Stimulated activated CD8-positive, alpha-beta memory T cell treated with anti-CD3 and anti-CD28 coated beads, Interleukin-7, amount 100 ng/mL, for 24 hours (primary cell): ENCODE measurements around the gene MARK3.
"Not testable (repeated sequence)": the region's sequence is repeated elsewhere in the genome, so short reads cannot be mapped to it uniquely, and the experiment has no call there.

Experiments
- DNase-seq: peaks from one replicate; pipeline ENCODE4 v3.0.0-alpha.2; 2020; ENCODE audit warnings: low read depth

MARK3 gene

DNA sequence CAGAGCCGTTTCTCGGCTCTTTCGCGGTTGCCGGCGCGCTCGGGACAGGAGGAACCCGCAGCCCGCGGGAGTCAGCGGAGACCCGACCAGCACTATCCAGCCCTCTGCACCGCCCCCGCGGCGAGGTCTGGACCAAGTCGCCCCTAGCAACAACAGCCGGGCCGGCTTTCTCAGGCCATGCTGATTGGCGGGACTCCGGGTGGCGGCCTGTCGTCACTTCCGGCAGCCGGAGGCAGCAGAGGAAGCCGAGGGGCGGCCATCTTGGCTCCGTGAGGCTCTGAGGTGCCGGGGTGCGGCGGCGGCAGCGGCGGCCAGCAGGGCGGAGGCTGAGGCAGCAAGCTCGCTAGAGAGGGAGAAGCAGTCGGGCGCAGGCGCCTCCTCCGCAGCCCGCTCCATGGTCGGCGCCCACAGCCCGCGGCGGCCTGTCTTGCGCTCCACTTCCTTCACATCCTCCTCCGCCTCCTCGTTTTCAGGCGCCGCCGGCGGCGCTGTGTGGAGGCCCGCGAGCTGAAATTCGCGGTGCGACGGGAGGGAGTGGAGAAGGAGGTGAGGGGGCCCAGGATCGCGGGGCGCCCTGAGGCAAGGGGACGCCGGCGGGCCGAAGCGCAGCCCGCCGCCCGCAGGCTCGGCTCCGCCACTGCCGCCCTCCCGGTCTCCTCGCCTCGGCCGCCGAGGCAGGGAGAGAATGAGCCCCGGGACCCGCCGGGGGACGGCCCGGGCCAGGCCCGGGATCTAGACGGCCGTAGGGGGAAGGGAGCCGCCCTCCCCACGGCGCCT, at the start of gene MARK3:
TSS of gene MARK3 (plus strand) at position 264 of the 777 bp plus-strand sequence. CDS start 615 bp downstream, outside the sequence.
- DNase-seq, result peak; percentile 93

DNA sequence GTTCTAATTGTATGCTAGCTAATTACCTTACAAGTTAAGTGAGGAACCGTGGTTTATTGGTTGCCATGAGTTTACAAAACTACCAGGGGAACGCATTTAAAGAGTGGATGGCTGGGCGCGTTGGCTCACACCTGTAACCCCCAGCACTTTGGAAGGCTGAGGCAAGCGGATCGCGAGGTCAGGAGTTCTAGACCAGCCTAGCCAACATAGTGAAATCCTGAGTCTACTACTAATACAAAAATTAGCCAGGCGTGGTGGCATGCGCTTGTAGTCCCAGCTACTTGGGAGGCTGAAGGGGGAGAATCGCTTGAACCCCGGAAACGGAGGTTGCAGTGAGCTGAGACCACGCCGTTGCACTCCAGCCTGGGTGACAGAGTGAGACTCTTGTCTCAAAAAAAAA, 49.0 kb upstream of the MARK3 start:
- no peak for DNase-seq

DNA sequence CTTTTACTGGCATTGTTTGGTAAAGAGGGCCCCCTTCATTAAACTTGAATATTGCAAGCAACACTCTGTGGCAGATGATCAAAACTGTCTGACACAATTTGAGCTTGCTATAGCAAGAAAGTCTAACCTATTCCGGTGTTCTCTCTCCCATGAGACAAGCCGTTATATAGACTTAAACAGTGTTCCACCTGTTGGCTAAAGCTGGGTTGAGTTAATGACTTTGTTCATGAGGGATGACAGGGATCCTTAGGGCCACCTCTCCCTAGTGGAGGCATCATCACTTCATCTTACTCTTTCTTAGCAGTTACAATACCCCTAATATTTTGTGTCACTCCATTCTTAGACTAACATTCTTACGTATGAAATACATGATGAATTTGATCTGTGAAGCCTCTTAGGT, 47.4 kb upstream of the MARK3 start:
- no peak for DNase-seq

DNA sequence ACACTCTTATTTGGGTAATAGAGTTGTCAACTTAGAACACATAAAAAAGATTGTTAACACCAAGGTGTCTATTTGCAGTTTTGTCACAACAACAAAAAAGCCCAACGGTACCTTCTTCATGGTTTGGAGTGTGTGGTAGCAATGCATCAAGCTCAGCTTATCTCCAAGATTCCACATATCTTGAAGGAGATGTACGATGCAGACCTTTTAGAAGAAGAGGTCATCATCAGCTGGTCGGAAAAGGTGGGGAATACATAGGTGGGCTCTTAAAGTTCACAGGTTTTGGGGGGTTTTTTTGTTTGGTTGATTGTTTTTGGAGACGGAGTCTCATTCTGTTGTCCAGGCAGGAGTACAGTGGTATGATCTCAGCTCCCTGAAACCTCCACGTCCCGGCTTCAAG, 45.7 kb upstream of the MARK3 start:
- no peak for DNase-seq

DNA sequence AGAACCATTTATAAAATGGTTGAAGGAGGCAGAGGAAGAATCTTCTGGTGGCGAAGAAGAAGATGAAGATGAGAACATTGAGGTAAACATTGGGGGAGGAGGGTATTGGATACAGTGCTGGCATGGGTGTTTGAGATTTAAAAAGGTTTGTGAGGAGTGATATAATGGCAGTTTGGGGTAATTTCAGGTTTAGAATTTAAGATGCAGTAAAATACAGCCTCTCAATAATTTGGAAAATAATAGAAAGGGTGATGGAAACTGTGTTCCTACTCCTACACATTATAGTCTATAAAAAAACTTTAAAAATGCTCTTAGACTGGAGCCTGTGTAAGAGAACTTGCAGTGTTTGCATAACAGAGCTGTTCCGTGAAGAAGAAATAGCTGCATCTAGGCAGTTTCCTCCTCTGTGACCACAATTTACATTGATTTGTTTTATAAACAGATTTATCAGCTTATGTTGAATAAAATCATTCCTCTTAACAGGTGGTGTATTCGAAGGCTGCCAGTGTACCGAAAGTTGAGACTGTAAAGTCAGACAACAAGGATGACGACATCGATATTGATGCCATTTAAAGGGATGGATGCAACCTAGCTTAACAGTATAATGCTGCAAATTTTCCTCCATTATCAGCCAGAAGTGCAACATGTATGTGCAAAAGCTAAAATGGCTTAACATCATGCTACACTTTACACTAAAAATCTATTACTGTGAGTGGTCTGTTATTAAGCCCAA, 44.6 kb upstream of the MARK3 start:
- no peak for DNase-seq

DNA sequence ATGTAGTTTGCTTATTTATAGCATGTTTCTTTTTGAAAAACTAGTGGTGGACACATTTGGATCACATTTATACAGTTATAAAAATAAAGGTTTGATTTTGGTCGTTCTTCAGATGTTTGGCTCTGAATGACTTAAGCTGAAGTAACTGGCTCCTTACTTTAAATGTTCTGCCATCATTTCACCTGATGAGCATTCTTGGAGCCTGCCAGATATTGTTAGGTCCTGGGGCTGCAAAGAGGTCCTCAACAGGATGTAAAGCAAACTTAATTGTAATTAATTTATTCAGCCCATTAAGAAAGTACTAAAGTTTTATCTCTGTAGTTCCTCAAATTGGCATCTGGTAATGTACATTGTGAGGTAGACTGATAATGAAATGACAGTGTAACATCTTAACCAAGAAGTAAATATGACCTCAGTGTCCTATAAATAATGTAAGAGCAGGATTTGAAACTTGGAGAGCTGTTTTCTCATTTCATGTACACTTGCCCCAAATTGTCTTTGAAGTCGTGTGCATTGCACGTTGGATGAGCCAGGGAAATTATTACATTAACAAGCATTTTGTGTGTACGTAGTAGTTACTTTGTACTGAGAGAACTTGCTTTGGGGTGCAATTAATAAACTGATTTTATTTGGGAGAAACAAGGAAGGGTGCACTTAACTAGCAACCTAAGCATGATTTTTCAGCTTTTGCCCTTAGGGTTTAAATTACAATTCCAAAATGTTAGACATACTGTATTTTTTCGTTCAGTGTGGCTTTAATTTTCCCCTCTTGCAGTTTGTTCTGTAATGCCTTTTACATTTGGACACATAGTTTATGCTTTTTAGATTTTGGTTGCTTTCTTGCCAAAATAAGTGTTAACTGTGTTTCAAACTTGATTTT, 43.7 kb upstream of the MARK3 start:
- DNase-seq, result no peak

GRCh38 chr14:103343164-103343879, 41.9 kb upstream of the MARK3 start:
- no peak for DNase-seq

DNA sequence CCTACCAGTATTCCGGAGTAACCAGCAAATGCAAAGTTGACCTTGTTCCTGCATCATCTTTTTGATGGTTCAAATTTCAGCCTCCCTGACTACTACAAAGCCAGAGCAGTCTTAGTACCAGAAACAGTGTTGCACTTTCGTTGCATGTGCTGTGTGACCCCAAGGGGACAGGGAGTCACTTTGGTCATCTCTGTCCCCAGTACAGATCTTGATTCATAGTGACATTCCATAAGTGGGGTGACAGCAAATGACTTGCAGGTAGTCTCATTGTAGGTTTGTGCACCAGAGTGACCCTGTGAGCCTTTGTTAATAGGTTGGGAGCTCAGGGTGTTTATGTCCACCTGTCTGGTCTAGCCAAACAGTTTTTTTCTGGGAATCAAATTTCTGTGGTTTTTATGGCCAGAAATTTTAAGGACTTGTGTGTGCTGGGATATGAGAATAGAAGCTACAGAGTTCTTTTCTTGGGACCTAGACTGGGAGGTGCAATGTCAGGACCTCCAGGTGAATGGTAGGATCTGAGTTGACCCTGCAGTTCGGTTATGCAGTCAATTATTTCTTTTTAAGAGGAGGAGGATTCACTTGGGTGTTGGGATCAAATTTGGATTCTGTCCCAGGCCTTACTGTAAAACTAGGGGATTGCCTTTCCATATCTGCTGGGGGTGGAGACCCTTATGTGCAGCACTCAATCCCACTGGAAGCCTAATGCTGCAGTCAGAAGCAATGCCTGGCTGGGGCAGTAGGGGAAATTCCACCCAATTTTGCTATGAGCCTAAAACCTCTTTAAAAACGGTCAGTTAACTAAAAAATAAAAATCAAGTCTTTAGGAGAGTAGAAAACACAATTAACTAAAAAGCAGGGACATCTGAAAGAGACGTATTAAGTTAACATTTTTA, 41.1 kb upstream of the MARK3 start:
- DNase-seq, result no peak

DNA sequence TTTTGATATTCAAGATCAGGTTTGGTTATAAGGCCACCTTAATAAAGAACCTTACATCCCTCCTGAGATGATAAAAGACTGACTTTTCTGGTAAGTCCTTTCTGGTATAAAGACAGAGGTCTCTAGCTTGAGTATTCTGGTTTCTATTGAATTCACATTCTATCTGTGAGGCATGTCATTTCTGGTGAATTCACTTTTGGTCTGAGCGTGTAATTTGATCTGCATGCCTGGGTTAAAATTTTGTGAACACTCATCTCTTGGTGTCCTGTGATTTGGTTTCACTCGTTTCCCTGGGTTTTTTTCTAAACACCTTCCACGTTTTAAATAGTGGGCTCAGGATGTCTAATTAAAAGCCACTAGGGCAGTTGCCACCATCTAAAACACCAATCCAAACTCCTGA, 38.9 kb upstream of the MARK3 start:
- no peak for DNase-seq

GRCh38 chr14:103347091-103347815, 38.0 kb upstream of the MARK3 start:
- no peak for DNase-seq

- DNase-seq, result no peak
Observed at GRCh38 chr14:103348154-103348553, 37.1 kb upstream of the MARK3 start.

GRCh38 chr14:103349982-103350381, 35.2 kb upstream of the MARK3 start:
- no peak for DNase-seq

GRCh38 chr14:103353362-103353761, 31.9 kb upstream of the MARK3 start:
- DNase-seq, result no peak

DNA sequence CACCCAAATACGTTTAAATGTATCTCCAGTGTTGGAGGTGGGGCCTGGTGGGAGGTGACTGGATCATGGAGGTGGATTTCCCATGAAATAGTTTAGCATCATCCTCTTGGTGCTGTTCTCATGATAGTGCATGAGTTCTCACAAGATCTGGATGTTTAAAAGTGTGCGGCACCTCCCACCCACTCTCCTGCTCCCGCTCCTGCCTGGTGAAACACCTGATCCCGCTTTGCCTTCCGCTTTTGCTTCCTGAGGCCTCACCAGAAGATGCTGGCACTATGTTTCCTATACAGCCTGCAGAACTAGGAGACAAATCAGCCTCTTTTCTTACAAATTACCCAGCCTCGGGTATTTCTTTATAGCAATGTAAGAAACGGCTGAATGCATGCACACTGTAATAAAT, 31.1 kb upstream of the MARK3 start:
- no peak for DNase-seq

DNA sequence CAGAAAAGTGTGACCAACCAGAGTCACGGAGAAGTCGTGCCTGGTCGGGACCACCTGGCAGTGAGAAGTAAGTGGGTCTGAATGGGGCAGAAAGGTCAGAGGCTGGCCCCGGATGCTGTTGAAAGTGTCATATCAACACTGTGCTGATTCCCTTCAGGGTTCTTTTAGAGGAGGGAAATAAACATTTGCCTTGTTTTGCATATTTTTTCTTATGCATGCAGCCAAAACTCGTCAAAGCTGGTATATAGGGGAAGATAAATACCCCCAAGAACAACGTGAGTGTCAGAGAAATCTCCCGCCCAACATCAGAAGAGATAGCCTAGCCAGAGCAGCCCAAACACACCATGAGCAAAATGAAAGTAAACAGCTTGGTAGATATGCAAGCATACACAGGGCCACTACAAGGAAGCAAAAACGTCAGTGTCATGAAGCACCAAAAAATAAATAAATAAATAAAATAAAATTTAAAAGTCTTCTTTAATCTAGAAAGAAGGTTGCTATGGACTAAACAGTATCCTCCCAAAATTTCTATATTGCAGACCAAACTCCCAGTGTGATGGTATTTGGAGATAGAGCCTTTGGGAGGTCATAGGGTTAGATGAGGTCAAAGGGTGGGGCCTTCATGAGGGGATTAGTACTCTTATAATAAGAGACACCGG, 29.1 kb upstream of the MARK3 start:
- no peak for DNase-seq

DNA sequence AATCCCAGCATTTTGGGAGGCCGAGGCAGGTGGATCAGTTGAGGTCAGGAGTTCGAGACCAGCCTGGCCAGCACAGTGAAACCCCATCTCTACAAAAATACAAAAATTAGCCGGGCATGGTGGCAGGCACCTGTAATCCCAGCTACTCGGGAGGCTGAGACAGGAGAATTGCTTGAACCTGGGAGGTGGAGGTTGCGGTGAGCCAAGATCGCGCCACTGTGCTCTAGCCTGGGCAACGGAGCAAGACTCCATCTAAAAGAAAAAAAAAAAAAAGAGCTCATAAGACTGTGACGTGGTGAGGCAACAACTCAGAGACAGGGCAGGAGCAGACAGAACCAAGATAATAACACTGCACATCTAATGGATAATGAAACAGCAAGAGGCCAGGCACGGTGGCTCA, 27.7 kb upstream of the MARK3 start:
- DNase-seq, result not testable (repeated sequence)

DNA sequence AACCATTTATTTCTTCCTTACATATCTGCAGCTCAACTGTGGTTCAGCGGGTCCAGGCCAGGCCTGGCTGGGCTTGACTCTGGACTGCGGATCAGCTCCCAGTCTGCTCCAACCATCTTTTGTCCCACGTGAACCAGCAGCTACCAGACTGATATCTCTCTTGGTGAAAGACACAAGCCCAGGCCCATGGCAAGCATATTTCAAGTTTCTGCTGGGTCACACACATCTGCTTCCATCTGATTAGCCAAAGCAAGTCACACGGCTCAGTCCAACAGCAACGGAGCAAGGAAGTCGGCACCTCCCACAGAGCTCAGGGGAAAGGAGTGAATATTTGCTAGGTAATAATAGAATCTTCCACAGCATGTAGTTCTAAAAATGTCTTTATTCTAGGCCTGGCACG, 24.7 kb upstream of the MARK3 start:
- no peak for DNase-seq

DNA sequence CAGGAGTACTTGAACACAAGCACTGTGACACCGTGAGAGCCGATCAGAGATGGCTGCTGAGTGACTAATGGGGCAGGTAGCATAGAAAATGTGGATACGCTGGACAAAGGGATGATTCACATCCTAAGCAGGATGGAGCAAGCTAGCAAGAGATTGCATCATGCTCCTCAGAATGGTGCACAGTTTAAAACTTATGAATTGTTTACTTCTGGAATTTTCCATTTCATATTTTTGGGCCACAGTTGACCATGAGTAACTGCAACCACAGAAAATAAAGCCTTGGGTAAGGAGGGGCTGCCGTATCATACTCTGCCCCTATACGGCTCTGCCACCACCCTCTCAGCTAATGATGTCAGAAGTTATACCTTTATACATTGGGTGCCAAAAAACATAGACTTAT, 23.3 kb upstream of the MARK3 start:
- no peak for DNase-seq

DNA sequence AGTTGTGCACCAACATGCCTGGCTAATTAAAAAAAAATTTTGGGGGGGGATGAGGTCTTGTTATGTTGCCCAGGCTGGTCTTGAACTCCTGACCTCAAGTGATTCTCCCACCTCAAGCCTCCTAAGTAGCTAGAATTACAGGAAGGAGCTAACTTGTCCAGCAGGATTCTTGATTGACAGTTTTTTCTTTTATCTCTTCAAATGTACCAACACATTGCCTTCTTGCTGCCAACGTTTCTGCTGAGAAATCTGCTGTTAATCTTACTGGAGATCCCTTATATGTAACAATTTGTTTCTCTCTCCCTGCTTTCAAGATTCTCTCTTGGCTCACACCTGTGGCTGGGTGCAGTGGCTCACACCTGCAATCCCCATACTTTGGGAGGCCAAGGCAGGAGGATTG, 22.4 kb upstream of the MARK3 start:
- no peak for DNase-seq

- no peak for DNase-seq
Observed at GRCh38 chr14:103366741-103367140, 18.5 kb upstream of the MARK3 start.
